ENCODE results near the gene C11orf91. TPM values are rescaled to one million over a fixed set of nuclear protein-coding genes. Genes with fewer than 3 reads are reported as not detected.

The C11orf91 gene
- total and polyA plus RNA-seq, 12 donors: 0.17 to 3.0 TPM; not detected in 10

DNA sequence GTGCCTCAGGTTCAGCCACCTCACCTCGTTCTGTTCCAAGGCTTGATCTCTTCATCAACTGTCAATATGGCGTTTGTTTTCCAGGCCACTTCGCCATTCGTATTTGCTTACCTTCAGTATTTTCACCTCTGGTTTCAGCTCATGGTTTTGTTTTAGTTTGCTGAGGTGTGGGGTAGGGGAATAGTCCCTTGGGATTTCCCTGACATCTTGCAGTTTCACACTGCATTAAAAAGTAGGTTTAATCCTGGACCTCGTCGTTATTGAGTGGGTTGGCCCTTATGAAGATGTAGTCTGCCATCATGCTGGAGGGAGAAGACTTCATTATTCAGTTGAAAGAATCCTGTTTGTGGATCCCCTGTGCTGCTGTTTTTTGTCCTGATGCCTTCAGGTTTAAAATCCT, 46.0 kb downstream of the C11orf91 start:
- Histone ChIP-seq H3K27ac (no peak overlapping the region), H3K4me3 (no peak overlapping the region), H3K36me3 (no peaks in the 10 kb centered on the region), H3K9me3 (no peaks in the 10 kb centered on the region), H3K27me3 (no peaks in the 10 kb centered on the region), H3K4me1 (peaks cover 4 to 21% (median 9%) of the 10 kb centered on the region in 9 donors)
- WGBS, 2 donors: 90 to 91% methylated on average over 6 of the region's 6 CpGs
- DNase-seq (no peak), ATAC-seq (no peak)
- TF ChIP-seq, protein P1, sequence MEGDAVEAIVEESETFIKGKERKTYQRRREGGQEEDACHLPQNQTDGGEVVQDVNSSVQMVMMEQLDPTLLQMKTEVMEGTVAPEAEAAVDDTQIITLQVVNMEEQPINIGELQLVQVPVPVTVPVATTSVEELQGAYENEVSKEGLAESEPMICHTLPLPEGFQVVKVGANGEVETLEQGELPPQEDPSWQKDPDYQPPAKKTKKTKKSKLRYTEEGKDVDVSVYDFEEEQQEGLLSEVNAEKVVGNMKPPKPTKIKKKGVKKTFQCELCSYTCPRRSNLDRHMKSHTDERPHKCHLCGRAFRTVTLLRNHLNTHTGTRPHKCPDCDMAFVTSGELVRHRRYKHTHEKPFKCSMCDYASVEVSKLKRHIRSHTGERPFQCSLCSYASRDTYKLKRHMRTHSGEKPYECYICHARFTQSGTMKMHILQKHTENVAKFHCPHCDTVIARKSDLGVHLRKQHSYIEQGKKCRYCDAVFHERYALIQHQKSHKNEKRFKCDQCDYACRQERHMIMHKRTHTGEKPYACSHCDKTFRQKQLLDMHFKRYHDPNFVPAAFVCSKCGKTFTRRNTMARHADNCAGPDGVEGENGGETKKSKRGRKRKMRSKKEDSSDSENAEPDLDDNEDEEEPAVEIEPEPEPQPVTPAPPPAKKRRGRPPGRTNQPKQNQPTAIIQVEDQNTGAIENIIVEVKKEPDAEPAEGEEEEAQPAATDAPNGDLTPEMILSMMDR (IDR thresholded peaks at IDR 0.05): no peak
- intact Hi-C loops (cut with DNase I): no loop called here

DNA sequence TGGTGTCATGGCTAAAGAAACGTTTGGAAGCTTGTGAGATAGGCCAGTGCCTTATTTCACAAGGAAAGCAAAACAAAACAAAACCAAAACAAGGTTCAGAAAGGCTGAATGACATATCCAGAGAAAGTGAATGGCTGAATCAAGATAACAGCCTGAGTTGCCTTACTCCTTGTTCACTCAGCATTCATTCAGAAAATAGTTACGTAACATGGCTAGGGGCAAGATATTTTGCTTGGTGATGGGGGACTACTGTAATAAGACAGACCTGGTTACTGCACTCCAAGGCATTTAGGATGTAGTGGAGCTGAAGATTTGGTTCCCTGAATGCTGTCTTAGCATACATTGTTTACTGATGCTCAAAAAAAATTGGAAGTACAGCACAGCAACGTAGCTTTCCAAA, 47.7 kb downstream of the C11orf91 start:
- Histone ChIP-seq H3K27me3 (no peaks in the 10 kb centered on the region), H3K4me1 (peaks cover 4 to 21% (median 9%) of the 10 kb centered on the region in 9 donors), H3K4me3 (no peak overlapping the region), H3K9me3 (no peaks in the 10 kb centered on the region), H3K27ac (no peak overlapping the region), H3K36me3 (no peaks in the 10 kb centered on the region)
- 55% methylated on average over 3 of the region's 3 CpGs for WGBS, 2 donors
- TF ChIP-seq, protein P1 (IDR thresholded peaks at IDR 0.05): no peak
- intact Hi-C loops (cut with DNase I): no loop called here
- ATAC-seq: no peak
- no peak for DNase-seq

DNA sequence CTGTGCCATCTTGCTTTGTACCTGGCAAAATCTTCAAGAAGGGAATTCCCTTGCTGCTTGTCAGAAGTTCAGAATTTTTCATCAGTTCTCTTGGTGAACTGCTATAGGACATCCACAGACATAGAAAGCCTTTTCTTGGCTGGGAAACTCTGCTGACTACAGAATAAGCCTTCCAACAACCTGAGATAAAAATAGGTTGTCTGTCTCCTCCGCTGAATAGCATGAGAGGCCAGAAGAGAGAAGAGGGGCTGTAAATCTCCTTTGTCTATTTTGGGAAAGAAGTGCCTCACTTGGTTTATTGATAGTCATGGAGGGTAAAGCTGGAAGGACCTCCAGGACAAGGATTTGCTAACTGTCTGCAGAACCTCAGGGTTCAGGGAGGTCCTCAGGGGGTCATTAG, 48.2 kb downstream of the C11orf91 start:
- Histone ChIP-seq H3K36me3 (no peaks in the 10 kb centered on the region), H3K4me1 (peaks cover 4 to 21% (median 9%) of the 10 kb centered on the region in 9 donors), H3K27me3 (no peaks in the 10 kb centered on the region), H3K4me3 (no peak overlapping the region), H3K9me3 (no peaks in the 10 kb centered on the region), H3K27ac (no peak overlapping the region)
- intact Hi-C loops (cut with DNase I): no loop called here
- TF ChIP-seq, protein P1 (IDR thresholded peaks at IDR 0.05): no peak
- DNase-seq: no peak
- 33 to 44% methylated on average over 1 of the region's 1 CpG for WGBS, 2 donors
- ATAC-seq: peak in 4 of 8 donors; percentile 52 to 73 (median 68)

DNA sequence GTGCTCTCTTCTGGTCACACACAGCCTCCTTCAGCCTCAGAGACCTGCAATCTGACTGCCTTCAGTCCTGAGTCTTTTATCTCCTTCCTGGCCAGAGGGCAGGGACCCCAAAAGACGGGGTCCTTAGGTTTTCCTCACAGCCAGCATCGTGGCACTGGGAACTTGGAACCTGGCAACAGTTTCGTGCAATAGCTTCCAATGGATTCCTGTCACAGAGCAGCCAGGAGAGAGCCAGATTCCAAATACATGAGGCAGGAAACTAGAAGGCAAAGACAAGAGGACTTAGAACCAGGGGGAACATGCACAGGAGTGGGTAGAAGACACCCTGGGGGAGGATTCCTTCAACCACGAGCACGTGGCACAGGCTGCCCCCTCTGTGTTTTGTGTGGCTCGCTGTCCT, 48.6 kb downstream of the C11orf91 start:
- Histone ChIP-seq H3K9me3 (no peaks in the 10 kb centered on the region), H3K27ac (no peak overlapping the region), H3K36me3 (no peaks in the 10 kb centered on the region), H3K4me3 (no peak overlapping the region), H3K4me1 (peaks cover 4 to 24% (median 9%) of the 10 kb centered on the region in 9 donors), H3K27me3 (no peaks in the 10 kb centered on the region)
- intact Hi-C loops (cut with DNase I): no loop called here
- ATAC-seq: peak in 3 of 8 donors; percentile 17 to 53 (median 49)
- DNase-seq: no peak
- WGBS, 2 donors: 29 to 42% methylated on average over 6 of the region's 6 CpGs
- TF ChIP-seq, protein P1 (IDR thresholded peaks at IDR 0.05): no peak

Measured in heart right ventricle (tissue), 16 donors.